Activated T-helper 1 cell treated with anti-CD3 and anti-CD28 coated beads, Interleukin-12 subunit alpha, Interleukin-12 subunit beta, Interleukin-2, Interleukin-4 antibody, amounts not matched to agents 30 ng/mL and 10 ng/mL and 1 ng/mL, durations not matched to agents 14 hours and 24 hours and 36 hours (primary cell): ENCODE measurements around the gene CC2D2B. TPM values are rescaled to one million over a fixed set of nuclear protein-coding genes. Genes with fewer than 3 reads are reported as not detected.
A peak's percentile ranks its signal among the peaks of the same experiment; 100 is the strongest.

Source experiments
- DNase-seq: peaks from one replicate; pipeline ENCODE4 v3.0.0; 2021; ENCODE audit warnings: low spot score
- H3K27ac Mint-ChIP-seq: one replicate; pipeline ENCODE4 v1.8.0; 2021; ENCODE audit warnings: mild to moderate bottlenecking, mixed read lengths
- H3K27me3 Mint-ChIP-seq: one replicate; pipeline ENCODE4 v1.8.0; 2022; ENCODE audit warnings: mild to moderate bottlenecking, moderate library complexity, mixed read lengths; ENCODE audit not compliant: insufficient read depth
- H3K36me3 Mint-ChIP-seq: one replicate; pipeline ENCODE4 v1.8.0; 2021; ENCODE audit warnings: low read depth, mixed read lengths
- H3K4me1 Mint-ChIP-seq: one replicate; pipeline ENCODE4 v1.8.0; 2021; ENCODE audit warnings: low read depth, mixed read lengths
- H3K4me3 Mint-ChIP-seq: one replicate; pipeline ENCODE4 v1.8.0; 2021; ENCODE audit warnings: mild to moderate bottlenecking, moderate library complexity, mixed read lengths
- H3K9me3 Mint-ChIP-seq: one replicate; pipeline ENCODE4 v1.8.0; 2021; ENCODE audit warnings: mixed read lengths
- intact Hi-C: fragments of 100-400 bp; cut with micrococcal nuclease; formaldehyde crosslinking; loops from one replicate; pipeline ENCODE4 v1.15.1; 2024
- total RNA-seq: library from RNA; stranded (reverse); gene quantifications from 2 replicates; pipeline ENCODE4 v1.2.3, GENCODE V29; 2022

The CC2D2B gene
- total RNA-seq, 1 donor from 2014 or later, result 0.60 TPM

GRCh38 chr10:96014473-96015102 is 106.8 kb downstream of the CC2D2B start:
- Mint-ChIP-seq H3K4me3 (no peak overlapping the region), H3K9me3 (no peaks in the 10 kb centered on the region), H3K27me3 (peaks cover 15% of the 10 kb centered on the region), H3K27ac (no peak overlapping the region), H3K36me3 (no peaks in the 10 kb centered on the region), H3K4me1 (peaks cover 6% of the 10 kb centered on the region)
- no peak for DNase-seq
- intact Hi-C loops, result no loop called here

- Mint-ChIP-seq H3K4me3 (no peak overlapping the region), H3K27ac (no peak overlapping the region), H3K36me3 (no peaks in the 10 kb centered on the region), H3K9me3 (no peaks in the 10 kb centered on the region), H3K27me3 (peaks cover 6% of the 10 kb centered on the region), H3K4me1 (peaks cover 6% of the 10 kb centered on the region)
- intact Hi-C loops, result loop anchor here (1.0 kb wide), 4 partner anchors 212 to 323 kb away; no protein-coding TSS in a partner anchor
- DNase-seq, result peak; percentile 7
Measured at GRCh38 chr10:96017191-96017687, 109.5 kb downstream of the CC2D2B start.

GRCh38 chr10:96021332-96021731 is 113.6 kb downstream of the CC2D2B start:
- Mint-ChIP-seq H3K36me3 (no peaks in the 10 kb centered on the region), H3K9me3 (no peaks in the 10 kb centered on the region), H3K27me3 (peaks cover 1% of the 10 kb centered on the region), H3K4me1 (peaks cover 6% of the 10 kb centered on the region), H3K27ac (no peak overlapping the region), H3K4me3 (no peak overlapping the region)
- intact Hi-C loops, result no loop called here
- no peak for DNase-seq

- no peaks in the 10 kb centered on the region for H3K4me1 Mint-ChIP-seq
- no peak overlapping the region for H3K4me3 Mint-ChIP-seq
- H3K27me3 Mint-ChIP-seq, result peaks cover 5% of the 10 kb centered on the region
- intact Hi-C loops, result no loop called here
- no peaks in the 10 kb centered on the region for H3K36me3 Mint-ChIP-seq
- H3K9me3 Mint-ChIP-seq, result no peaks in the 10 kb centered on the region
- no peak overlapping the region for H3K27ac Mint-ChIP-seq
- DNase-seq, result no peak
Measured at GRCh38 chr10:96022739-96023138, 115.0 kb downstream of the CC2D2B start.

- Mint-ChIP-seq H3K4me1 (no peaks in the 10 kb centered on the region), H3K27ac (no peak overlapping the region), H3K27me3 (peaks cover 5% of the 10 kb centered on the region), H3K36me3 (no peaks in the 10 kb centered on the region), H3K9me3 (no peaks in the 10 kb centered on the region), H3K4me3 (no peak overlapping the region)
- no peak for DNase-seq
- intact Hi-C loops, result no loop called here
Measured at GRCh38 chr10:96023168-96023567, 115.4 kb downstream of the CC2D2B start.

- Mint-ChIP-seq H3K9me3 (no peaks in the 10 kb centered on the region), H3K4me1 (no peaks in the 10 kb centered on the region), H3K27me3 (peaks cover 13% of the 10 kb centered on the region), H3K4me3 (no peak overlapping the region), H3K27ac (no peak overlapping the region), H3K36me3 (no peaks in the 10 kb centered on the region)
- DNase-seq, result no peak
- intact Hi-C loops, result no loop called here
Measured at GRCh38 chr10:96025566-96025965, 117.8 kb downstream of the CC2D2B start.

GRCh38 chr10:96034625-96035024 is 126.8 kb downstream of the CC2D2B start:
- intact Hi-C loops, result no loop called here
- H3K9me3 Mint-ChIP-seq, result no peaks in the 10 kb centered on the region
- H3K36me3 Mint-ChIP-seq, result no peaks in the 10 kb centered on the region
- DNase-seq, result no peak
- peaks cover 29% of the 10 kb centered on the region for H3K27me3 Mint-ChIP-seq
- no peak overlapping the region for H3K27ac Mint-ChIP-seq
- no peak overlapping the region for H3K4me3 Mint-ChIP-seq
- no peaks in the 10 kb centered on the region for H3K4me1 Mint-ChIP-seq

GRCh38 chr10:96038476-96039387 is 131.0 kb downstream of the CC2D2B start:
- H3K4me1 Mint-ChIP-seq, result peaks cover 7% of the 10 kb centered on the region
- peaks cover 24% of the 10 kb centered on the region for H3K27me3 Mint-ChIP-seq
- intact Hi-C loops, result no loop called here
- H3K9me3 Mint-ChIP-seq, result peaks cover 3% of the 10 kb centered on the region
- DNase-seq, result no peak
- H3K4me3 Mint-ChIP-seq, result no peak overlapping the region
- no peak overlapping the region for H3K27ac Mint-ChIP-seq
- H3K36me3 Mint-ChIP-seq, result peaks cover 3% of the 10 kb centered on the region

- H3K36me3 Mint-ChIP-seq, result peaks cover 12% of the 10 kb centered on the region
- no peak for DNase-seq
- H3K9me3 Mint-ChIP-seq, result peaks cover 3% of the 10 kb centered on the region
- peaks cover 16% of the 10 kb centered on the region for H3K27me3 Mint-ChIP-seq
- intact Hi-C loops, result loop anchor here (5.0 to 10.0 kb wide), 4 partner anchors 254 to 794 kb away; partner anchors contain the start of genes LCOR, SORBS1 and TM9SF3
- H3K4me3 Mint-ChIP-seq, result no peak overlapping the region
- no peak overlapping the region for H3K27ac Mint-ChIP-seq
- H3K4me1 Mint-ChIP-seq, result peaks cover 24% of the 10 kb centered on the region
Measured at GRCh38 chr10:96041146-96041545, 133.4 kb downstream of the CC2D2B start.

GRCh38 chr10:96043033-96043892 is 135.5 kb downstream of the CC2D2B start, which contains the start of gene CCNJ:
Gene CCNJ, plus strand, starts transcription at chr10:96043583. Its CDS starts 811 bp downstream, at chr10:96044394.
- peaks cover 26% of the 10 kb centered on the region for H3K36me3 Mint-ChIP-seq

GRCh38 chr10:96043893-96044715 is 136.3 kb downstream of the CC2D2B start:
- Mint-ChIP-seq H3K4me3 (peak overlapping the region; percentile 92), H3K27me3 (no peaks in the 10 kb centered on the region)
- peak; percentile 38 for DNase-seq

More at GRCh38 chr10:96043033-96043892, 135.5 kb downstream of the CC2D2B start, which contains the start of gene CCNJ:
- Mint-ChIP-seq H3K4me1 (peaks cover 42% of the 10 kb centered on the region), H3K27me3 (peaks cover 2% of the 10 kb centered on the region), H3K4me3 (peak within 1 kb of the TSS; percentile 92), H3K27ac (peak within 1 kb of the TSS; percentile 83), H3K9me3 (peaks cover 3% of the 10 kb centered on the region)
- intact Hi-C loops, result loop anchor here (1.0 to 10.0 kb wide), 8 partner anchors 30 to 792 kb away; partner anchors contain the start of genes LCOR, SORBS1, TCTN3 and TM9SF3
- DNase-seq, result peak; percentile 79

More at GRCh38 chr10:96043893-96044715, 136.3 kb downstream of the CC2D2B start:
- Mint-ChIP-seq H3K36me3 (peaks cover 32% of the 10 kb centered on the region), H3K27ac (peak overlapping the region; percentile 81), H3K4me1 (peaks cover 50% of the 10 kb centered on the region), H3K9me3 (peaks cover 3% of the 10 kb centered on the region)
- intact Hi-C loops, result loop anchor here (1.0 to 10.0 kb wide), 10 partner anchors 19 to 791 kb away; partner anchors contain the start of genes CC2D2B, LCOR, SORBS1 and TCTN3
